Inflammatory macrophage (primary cell): ENCODE measurements around the gene STX19.
"Not testable (repeated sequence)": the region's sequence is repeated elsewhere in the genome, so short reads cannot be mapped to it uniquely, and the experiment has no call there.

Experiments
- DNase-seq, 2 donors: peaks; one replicate each; pipeline ENCODE4 v3.0.0-alpha.2; 2020 to 2022
- total RNA-seq, 18 experiments: gene quantifications; one replicate each; lab custom pipeline; 2026; ENCODE audit warnings: mixed read lengths in 6 of 18, inconsistent platforms in 2 of 18; lab: John Stamatoyannopoulos, UW

The STX19 gene, protein sequence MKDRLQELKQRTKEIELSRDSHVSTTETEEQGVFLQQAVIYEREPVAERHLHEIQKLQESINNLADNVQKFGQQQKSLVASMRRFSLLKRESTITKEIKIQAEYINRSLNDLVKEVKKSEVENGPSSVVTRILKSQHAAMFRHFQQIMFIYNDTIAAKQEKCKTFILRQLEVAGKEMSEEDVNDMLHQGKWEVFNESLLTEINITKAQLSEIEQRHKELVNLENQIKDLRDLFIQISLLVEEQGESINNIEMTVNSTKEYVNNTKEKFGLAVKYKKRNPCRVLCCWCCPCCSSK
- 0 to 0.11 (median 0) reads per million in 18 experiments for total RNA-seq

DNA sequence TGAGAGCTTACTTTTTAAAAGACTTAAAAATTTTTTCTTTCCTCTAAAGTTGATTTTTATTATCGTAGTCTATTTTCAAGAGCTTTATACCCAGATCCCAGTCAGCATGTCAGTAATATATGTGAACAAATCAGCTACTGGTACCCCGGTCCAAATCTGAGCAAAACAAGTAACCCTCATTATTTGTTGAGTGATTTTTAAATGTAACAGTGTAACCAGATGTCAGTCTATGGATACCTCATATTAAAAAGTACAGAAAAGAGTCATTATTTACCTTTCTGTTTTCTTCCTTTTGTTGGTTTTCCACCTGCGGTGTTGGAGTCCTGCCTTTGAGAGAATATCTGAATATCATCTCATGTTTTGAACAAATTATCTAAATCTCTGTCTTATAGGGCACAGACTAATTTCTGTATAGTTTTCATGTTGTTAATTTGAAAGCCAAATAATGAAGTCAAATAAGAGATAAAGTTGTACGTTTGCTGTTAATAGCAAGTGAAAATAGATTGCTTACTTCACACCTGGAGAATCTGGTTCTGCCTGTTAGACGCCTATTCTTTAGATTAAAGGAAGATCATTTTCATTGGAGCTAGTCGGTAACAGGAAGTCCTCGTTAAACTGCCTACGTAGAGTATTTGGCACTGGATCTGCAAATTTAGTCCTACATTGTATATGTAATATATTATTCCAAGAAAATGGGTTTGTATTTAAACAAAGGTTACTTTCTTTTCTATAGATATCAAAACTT lies at the start of gene STX19:
Gene STX19 (minus strand): TSS at position 505 of the 745 bp plus-strand sequence. CDS start 13,328 bp downstream, outside the sequence.
- no peak for DNase-seq

DNA sequence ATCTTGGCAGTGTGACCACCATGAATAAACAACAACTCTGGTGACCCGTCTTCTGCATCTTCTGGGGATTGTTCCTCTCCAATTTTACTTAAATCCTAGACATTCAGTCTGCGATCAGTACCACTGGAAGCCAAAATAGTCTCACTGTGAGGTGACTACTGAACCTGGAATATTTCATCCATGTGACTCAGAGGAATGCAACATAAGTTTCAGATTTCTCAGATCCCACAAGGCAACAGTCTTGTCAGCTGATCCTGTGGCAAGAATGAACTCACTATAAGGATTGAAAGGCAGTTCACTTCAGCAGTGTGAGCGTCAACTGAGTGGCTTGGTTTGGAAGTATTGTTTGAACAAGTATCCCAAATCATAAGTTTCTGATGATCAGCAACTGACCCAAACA lies 47.7 kb upstream of the STX19 start:
- DNase-seq, result no peak

DNA sequence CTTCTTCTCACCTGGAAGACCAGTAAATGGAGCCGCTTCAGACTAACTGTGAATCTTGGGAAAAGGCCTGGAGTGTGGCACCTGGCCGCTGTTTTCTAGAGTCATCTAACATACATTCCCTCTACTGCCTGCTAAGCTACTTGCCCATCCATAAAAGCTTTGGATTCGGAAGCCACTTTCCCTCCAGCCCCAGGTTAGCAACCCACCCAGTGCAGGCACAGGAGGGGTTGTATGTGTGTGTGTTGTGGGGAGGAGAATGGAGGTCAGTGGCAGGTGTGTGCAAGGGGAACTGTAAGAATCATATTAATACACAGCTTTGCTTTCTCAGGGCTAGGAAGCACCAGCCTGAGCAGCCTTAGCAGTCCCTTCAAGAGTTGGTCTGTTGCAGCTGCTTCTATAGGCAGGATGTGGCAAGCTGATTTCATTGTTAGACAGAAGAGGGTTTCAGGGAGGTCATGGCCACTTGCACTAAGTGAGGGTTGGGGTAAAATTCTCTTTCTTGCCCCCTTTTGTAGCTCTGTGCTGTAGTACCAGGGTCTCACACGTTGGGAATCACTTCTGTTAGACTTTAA lies 43.4 kb upstream of the STX19 start:
- no peak for DNase-seq

DNA sequence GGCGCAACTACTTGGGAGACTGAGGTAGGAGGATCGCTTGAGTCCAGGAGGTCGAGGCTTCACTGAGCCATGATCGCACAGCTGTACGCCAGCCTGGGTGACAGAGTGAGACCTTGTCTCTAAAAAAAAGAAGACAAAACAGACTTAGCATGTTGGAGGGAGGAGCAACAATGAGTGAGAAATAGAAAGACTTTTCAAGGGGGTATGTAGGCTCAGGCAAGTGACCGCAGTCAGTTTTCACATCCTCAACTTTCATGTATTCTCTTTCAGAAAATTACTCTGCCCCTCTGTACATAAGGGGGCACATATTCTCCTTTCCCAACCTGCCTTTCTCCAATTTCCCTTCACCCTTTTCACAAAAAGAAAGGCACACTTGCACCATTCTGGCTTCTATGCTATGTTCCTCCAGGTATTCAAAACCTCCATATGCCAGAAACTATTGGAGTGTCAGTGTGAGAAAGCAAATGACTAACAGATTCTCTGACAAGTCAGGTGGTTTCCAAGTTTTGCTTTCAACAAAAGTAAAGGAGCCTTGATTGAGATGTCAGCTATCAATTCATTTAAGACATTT lies 42.0 kb upstream of the STX19 start:
- no peak for DNase-seq

DNA sequence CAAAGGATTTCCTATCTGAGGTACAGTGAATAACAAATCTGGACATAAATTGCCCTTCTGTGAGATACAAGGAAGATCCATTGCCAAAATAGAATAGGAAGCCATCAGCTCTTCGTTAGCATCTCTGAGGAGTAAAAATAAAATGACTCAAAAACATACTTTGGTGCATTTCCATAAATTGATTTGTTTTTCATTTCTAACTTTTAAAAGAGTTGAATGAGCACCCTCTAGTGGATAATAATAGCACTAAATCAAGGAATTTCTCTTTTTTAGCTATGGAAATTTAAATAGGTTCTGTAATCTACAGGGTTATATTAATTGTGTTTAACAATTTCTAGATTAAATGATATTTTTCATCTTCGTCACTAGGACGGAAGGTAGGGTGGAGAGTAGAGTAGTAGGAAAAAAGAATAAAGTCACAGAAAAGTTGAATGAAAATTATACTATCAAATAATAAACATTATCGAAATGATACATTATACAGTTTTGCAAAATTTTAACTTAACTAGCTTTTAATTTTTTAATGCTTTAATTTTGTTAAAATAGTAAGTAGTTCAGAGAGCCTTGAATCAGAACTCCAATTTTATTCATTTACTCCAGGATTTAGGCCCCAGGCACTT lies 40.9 kb upstream of the STX19 start:
- peak in 1 of 2 donors; percentile 43 for DNase-seq

DNA sequence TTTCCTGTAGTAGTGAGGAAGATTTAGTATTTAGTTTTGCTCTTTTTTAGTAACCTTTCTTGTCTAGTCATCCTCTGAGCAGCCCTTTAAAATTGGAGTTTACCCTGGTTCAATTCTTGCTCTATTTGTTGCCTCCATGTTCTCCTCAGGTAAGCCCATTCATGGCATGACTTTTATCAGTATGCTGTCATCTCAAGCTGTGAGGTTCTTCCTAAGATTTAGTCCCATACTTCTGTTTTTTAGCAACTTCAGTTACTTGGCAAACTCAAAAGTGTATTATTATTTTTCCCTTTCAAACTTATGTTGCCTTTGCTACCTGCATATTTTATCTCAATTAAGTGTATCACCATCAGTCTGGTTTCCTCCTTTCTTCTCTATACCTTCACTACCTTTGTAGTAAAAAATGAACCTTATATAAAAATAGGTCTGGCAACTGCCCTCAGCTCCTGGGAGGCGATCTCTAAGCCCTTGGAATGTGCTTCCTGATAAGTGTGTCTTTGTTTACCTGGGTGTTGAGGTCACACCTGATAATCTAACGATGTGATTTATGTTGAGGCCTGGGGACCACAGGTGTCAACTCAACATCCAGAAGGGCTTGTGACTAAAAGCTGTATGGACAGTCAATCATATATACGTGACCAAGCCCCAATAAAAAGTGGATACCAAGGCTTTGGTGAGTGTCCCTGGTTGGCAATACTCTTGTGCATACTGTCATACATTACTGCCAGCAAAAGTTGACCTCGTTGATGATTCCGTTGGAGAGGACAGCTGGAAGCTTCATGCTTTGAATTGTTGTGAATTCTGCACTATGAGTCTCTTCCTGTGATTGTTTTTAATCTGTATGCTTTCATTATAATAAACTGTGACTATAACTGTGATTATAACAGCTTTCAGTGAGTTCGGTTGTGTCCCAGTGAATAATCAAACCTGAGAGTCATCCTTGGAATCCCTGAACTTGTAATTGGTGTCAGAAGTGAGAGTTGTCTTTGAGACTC lies 38.4 kb upstream of the STX19 start:
- DNase-seq, result no peak

DNA sequence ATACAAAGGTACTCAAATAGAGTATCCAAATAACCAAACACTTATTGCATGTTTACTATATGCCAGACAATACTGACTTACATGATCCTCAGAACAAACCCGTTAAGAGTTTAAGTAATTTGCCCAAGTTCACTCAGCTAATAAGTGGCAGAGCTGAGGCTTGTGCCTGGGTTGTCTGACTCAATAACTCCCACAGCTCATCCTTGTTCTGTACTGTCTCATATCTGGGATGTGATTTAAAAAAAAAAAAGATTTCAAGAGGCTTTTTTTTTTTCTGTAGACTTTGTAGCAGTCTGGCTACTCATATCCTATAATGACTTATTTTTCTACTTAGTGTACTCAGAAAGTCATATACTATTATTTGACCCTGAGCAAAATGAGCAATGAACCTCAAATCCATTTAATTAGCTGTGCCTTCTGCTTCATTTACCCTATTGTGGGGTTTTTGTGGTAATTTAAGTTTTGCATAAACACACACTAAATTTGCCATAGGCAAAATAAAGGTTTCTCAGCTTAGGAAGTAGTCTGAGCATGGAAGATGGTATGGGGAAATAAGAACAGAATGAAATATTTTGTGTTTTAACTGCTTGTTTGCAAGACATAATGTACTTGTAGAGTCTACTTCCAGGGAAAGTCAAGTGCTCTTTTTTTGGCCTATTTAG lies 37.6 kb upstream of the STX19 start:
- peak in 1 of 2 donors; percentile 10 for DNase-seq

DNA sequence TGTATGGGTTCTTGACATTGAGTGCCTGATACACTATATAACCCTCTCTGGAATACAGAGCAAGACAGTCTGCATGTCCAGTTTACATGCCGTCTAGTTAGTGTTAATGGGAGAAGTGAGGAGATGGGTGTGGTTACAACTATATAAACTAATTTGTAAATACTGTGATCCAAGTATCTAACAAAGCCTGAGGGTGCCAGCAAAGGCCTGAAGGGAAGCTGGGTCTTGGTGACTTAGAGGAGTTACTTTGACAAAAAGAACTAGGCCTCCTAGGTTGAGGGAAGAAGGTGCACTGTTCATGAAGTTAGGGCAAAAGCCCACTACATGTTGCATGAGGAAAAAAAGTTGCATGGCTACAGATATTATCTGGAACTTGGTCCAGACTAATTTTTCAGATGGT lies 36.7 kb upstream of the STX19 start:
- no peak for DNase-seq

DNA sequence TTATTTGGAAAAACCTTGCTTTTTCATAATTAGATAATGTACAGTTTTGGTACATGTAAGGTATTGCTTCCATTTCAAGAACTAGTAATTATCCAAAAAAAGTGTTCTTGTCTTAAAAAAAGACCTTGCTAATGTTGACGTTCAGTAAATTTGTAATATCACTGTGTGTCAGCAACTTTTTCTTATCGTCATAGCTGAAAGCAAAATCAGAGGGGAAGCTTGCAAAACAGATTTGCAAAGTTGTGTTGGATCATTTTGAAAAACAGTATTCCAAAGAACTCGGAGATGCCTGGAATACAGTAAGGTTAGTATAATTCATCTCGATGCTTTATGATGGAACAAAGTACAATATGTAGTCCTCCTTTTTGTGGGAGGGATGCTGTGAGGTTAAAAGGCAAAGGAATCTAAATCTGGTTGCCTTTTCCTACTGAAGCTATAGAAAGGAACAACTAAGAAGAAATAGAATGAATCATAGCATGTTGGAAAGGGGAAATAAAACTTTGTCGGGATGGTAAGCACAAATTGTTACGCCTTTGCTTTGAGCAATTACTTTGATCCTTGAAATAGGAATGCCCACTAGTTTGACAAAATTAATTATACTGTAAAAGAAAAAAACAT lies 36.0 kb upstream of the STX19 start:
- peak; percentile 29 to 50 for DNase-seq

DNA sequence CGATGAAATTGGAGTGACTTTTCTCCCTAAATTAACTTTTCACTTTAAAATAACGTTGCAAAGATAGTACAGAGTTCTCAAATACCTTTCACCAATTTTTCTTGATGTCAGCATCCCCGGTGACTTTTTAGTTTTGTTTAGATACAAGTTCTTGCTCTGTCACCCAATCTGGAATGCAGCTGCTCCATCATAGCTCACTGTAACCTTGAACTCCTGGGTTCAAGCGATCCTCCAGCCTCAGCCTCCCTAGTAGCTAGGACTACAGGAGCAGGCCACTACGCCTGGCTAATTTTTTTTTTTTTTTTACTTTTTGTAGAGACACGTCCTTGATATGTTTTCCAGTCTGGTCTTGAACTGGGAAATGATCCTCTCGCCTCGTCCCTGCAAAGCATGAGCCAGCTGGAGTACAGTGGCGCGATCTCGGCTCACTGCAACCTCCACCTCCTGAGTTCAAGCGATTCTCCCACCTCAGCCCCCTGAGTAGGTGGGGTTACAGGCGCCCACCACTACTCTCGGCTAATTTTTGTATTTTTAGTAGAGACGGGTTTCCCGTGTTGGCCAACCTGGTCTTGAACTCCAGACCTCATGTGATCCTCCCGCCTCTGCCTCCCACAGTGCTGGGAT lies 35.2 kb upstream of the STX19 start:
- DNase-seq, result peak; percentile 2 to 8

DNA sequence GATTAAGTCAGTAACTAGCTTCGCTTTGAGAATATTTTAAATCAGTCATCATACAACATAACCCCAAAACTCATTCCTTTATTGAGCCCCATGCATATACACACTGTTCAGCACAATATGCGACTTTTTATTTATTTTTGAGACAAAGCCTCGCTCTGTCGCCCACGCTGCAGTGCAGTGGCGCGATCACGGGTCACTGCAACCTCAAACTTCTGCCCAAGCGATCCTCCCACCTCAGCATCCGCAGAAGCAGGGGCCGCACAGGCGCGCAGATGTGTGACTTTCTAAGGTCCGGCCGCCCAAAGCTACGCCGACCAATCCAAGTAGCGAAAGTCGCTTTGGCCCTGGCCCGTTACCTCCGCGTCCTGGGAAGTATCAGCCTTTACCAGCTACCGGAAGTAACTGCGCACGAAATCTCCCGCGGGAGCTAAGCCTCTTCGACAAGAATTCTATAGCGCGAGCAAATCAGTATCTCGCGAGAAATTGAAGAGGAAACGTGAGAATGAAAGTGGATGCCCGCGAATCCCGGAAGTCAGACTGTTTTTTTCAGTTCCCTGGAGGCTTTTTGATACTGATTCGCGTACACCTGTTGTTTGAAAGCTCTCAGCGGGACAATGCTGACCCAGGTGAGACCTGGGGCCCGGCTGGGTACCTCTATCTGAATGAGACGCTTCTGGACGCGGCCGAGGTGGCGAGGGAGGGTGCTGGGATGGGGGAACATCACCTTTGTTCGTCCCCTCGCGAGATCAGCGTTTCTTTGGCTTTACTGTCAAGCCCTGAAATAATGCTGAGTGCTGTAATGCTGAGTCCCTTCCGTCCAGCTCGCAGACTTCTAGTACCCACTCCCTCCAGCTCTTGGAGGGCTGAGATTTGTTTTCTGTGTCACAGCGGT lies 34.4 kb upstream of the STX19 start, which contains the start of the genes DHFR2 and NSUN3:
Gene DHFR2 (minus strand): TSS at position 404 of the 892 bp plus-strand sequence. CDS start 1,405 bp downstream, outside the sequence.
Gene NSUN3 (plus strand): TSS at position 549 of the 892 bp plus-strand sequence. CDS start 66 bp downstream, at position 615.
- DNase-seq, result peak; percentile 98

DNA sequence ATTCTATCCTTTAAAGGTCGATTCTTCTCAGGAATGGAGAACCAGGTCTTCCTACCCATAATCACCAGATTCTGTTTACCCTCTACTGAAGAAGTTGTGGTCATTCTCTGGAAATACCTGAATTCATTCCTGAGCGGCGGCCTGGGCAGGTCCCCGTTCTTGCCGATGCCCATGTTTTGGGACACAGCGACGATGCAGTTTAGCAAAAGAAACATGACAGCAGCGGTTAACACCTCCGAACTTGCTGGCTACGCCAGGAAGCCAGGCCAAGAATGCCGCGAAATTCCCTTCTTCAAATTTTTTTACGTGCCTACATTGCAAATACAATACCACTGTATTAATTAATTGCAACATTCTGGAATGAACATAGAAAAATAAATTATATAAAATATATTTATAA lies 32.9 kb upstream of the STX19 start:
- DNase-seq, result no peak

DNA sequence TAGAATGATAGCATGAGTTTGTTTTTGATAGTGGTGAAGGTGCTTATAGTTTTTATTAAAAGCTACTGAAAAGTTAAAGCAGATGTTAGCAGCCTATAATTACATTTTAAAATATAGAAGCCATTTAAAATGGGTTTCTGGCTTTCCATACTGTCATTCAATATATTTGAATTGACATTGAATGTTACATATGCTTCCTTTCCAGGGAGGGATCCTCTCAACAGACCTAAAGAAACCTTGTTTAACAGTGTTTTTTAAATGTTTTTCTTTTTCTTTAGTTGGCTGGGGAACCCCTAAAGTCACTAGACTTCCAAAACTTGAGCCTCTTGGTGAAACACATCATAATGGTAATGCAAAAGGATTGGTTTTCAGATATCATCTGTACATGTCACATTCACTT lies 22.1 kb upstream of the STX19 start:
- DNase-seq, result no peak

DNA sequence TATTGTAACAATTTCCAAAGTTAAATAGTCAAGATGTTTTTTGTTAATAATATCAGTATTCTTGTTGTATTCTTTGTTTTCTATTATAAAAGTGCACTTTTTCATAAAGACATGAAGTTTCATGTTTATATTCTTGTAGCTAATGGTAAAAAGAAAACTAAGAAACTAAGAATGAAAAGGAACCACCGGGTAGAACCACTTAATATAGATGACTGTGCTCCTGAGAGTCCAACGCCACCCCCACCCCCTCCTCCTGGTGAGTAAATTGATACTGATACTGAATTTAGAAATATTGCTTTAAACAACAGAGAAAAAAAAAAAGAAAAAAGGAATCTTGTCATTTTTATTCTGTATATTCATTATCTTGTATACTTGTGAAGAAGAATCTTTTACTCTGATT lies 20.9 kb upstream of the STX19 start:
- DNase-seq, result no peak

DNA sequence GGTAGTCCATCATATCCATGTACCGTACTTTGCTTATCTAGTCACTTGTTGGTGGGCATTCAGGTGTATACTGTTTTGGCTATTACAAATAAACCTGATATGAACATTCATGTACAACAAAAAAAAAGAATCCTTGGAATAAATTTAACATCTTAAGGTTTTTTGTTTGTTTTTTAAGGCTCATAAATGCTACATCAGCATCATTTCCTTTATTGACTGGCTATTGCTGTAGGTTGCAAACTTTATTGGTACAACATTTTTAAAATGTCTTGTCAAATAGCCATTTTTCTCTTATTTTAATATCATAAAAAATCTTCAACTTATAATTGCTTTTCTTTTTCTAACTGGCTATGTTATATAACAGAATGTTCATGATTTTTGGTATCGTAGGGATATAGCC lies 18.1 kb upstream of the STX19 start:
- no peak for DNase-seq

DNA sequence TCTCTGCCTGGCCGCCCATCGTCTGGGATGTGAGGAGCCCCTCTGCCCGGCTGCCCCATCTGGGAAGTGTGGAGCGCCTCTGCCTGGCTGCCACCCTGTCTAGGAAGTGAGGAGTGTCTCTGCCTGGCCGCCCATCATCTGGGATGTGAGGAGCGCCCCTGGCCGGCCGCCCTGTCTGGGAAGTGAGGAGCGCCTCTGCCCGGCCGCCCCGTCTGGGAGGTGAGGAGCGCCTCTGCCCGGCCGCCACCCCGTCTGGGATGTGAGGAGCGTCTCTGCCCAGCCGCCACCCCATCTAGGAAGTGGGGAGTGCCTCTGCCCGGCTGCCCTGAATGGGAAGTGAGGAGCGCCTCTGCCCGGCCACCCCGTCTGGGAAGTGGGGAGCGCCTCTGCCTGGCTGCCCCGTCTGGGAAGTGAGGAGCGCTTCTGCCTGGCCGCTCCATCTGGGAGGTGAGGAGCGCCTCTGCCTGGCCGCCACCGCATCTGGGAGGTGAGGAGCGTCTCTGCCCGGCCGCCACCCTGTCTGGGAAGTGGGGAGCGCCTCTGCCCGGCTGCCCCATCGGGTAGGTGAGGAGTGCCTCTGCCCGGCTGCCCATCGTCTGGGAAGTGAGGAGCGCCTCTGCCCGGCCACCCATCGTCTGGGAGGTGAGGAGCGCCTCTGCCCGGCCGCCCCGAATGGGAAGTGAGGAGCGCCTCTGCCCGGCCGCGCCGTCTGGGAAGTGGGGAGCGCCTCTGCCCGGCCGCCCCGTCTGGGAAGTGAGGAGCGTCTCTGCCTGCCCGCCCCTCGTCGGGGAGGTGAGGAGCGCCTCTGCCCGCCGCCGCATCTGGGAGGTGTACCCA lies 15.9 kb upstream of the STX19 start:
- DNase-seq, result not testable (repeated sequence)

DNA sequence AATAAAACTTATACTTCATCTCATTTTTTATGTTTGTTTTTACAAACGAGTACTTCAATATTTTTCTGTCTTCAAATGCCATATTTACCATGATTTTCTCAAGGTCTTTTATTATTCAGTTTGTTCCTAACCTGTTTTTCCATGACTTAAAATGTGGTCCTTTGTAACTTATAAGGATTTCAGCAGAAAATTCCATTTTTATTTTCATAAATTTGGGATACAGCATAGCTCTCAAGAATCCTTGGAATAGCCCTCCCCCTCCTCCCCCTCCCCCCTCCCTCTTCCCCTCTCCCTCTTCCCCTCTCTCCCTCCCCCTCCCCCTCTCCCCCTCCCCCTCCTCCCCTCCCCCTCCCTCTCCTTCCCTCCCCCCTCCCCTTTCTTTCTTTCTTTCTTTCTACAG lies 14.9 kb upstream of the STX19 start:
- DNase-seq, result no peak
